Osteocyte (in vitro differentiated cells): ENCODE measurements around the gene MPPED2. TPM values are rescaled to one million over a fixed set of nuclear protein-coding genes. Genes with fewer than 3 reads are reported as not detected.

Experiments used
- DNase-seq: peaks from one replicate; pipeline ENCODE4 v3.0.0; 2021; ENCODE audit warnings: mixed read lengths; ENCODE audit not compliant: unreplicated experiment; ENCODE audit errors: extremely low spot score
- H3K27ac Mint-ChIP-seq: one replicate; pipeline ENCODE4 v1.8.0; 2021; ENCODE audit warnings: mild to moderate bottlenecking, mixed read lengths; ENCODE audit not compliant: unreplicated experiment
- H3K27me3 Mint-ChIP-seq: one replicate; pipeline ENCODE4 v1.8.0; 2021; ENCODE audit warnings: mixed read lengths; ENCODE audit not compliant: unreplicated experiment
- H3K36me3 Mint-ChIP-seq: one replicate; pipeline ENCODE4 v1.8.0; 2021; ENCODE audit warnings: mixed read lengths; ENCODE audit not compliant: unreplicated experiment
- H3K4me1 Mint-ChIP-seq: one replicate; pipeline ENCODE4 v1.8.0; 2021; ENCODE audit warnings: mixed read lengths; ENCODE audit not compliant: unreplicated experiment
- H3K4me3 Mint-ChIP-seq: one replicate; pipeline ENCODE4 v1.8.0; 2021; ENCODE audit warnings: mild to moderate bottlenecking, moderate library complexity, mixed read lengths; ENCODE audit not compliant: unreplicated experiment
- H3K9me3 Mint-ChIP-seq: one replicate; pipeline ENCODE4 v1.8.0; 2021; ENCODE audit warnings: mixed read lengths; ENCODE audit not compliant: unreplicated experiment
- CTCF ChIP-seq: fragments of 200-600 bp; sonication (generic); IDR thresholded peaks from 2 replicates; pipeline ENCODE4 v1.5.0; 2021; ENCODE audit warnings: antibody characterized with exemption, mild to moderate bottlenecking, moderate library complexity
- total RNA-seq: library from RNA; stranded (reverse); gene quantifications from 2 replicates; pipeline ENCODE4 v1.2.1, GENCODE V29; 2021

The MPPED2 gene
- total RNA-seq, 1 donor from 2014 or later, result not detected

- peaks cover 8% of the 10 kb centered on the region for H3K27me3 Mint-ChIP-seq
- H3K36me3 Mint-ChIP-seq, result no peaks in the 10 kb centered on the region
- no peak overlapping the region for H3K27ac Mint-ChIP-seq
- no peaks in the 10 kb centered on the region for H3K9me3 Mint-ChIP-seq
- no peaks in the 10 kb centered on the region for H3K4me1 Mint-ChIP-seq
- no peak for TF ChIP-seq CTCF
- no peak for DNase-seq
- H3K4me3 Mint-ChIP-seq, result no peak overlapping the region
Measured at GRCh38 chr11:30434901-30435300, 151.3 kb downstream of the MPPED2 start.

- H3K9me3 Mint-ChIP-seq, result no peaks in the 10 kb centered on the region
- H3K27ac Mint-ChIP-seq, result no peak overlapping the region
- DNase-seq, result no peak
- no peaks in the 10 kb centered on the region for H3K4me1 Mint-ChIP-seq
- no peaks in the 10 kb centered on the region for H3K36me3 Mint-ChIP-seq
- H3K27me3 Mint-ChIP-seq, result peaks cover 8% of the 10 kb centered on the region
- no peak for TF ChIP-seq CTCF
- no peak overlapping the region for H3K4me3 Mint-ChIP-seq
Measured at GRCh38 chr11:30433831-30434230, 152.3 kb downstream of the MPPED2 start.

- H3K9me3 Mint-ChIP-seq, result no peaks in the 10 kb centered on the region
- H3K27ac Mint-ChIP-seq, result no peak overlapping the region
Measured at GRCh38 chr11:30432716-30433115, 153.4 kb downstream of the MPPED2 start.

DNA sequence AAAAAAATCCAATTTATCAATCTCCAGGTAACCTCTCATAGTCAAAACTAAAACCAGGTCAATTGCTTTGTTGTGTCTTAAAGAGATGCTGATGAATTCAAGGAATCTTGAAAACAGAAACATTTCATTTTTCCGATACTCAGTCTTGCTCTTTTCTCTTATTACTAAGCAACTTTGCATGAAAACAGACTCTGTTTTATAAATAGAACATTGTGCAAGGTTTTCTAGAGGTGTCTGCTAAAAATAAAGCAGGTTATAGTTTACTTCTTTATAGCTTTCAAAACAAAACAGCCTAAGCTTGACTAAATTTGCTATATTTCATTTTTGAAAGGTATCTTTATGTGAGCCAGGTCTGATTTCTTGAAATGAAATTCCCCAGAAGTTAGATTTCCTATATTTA, 154.0 kb downstream of the MPPED2 start:
- Mint-ChIP-seq H3K36me3 (no peaks in the 10 kb centered on the region), H3K27me3 (peaks cover 8% of the 10 kb centered on the region), H3K4me1 (no peaks in the 10 kb centered on the region), H3K27ac (no peak overlapping the region), H3K9me3 (no peaks in the 10 kb centered on the region), H3K4me3 (no peak overlapping the region)
- DNase-seq, result no peak
- no peak for TF ChIP-seq CTCF

More at GRCh38 chr11:30432716-30433115, 153.4 kb downstream of the MPPED2 start:
- no peaks in the 10 kb centered on the region for H3K36me3 Mint-ChIP-seq
- no peak for DNase-seq
- H3K4me3 Mint-ChIP-seq, result no peak overlapping the region
- H3K27me3 Mint-ChIP-seq, result peaks cover 8% of the 10 kb centered on the region
- TF ChIP-seq CTCF, result no peak
- H3K4me1 Mint-ChIP-seq, result no peaks in the 10 kb centered on the region

- no peak overlapping the region for H3K27ac Mint-ChIP-seq
Measured at GRCh38 chr11:30431127-30431814, 154.9 kb downstream of the MPPED2 start.

More at GRCh38 chr11:30431127-30431814, 154.9 kb downstream of the MPPED2 start:
- TF ChIP-seq CTCF, result no peak
- H3K4me3 Mint-ChIP-seq, result no peak overlapping the region
- no peaks in the 10 kb centered on the region for H3K4me1 Mint-ChIP-seq
- no peaks in the 10 kb centered on the region for H3K36me3 Mint-ChIP-seq
- H3K27me3 Mint-ChIP-seq, result peaks cover 8% of the 10 kb centered on the region
- no peak for DNase-seq
- H3K9me3 Mint-ChIP-seq, result no peaks in the 10 kb centered on the region
